HEK293 (cell line): ENCODE measurements around the gene IL12B.
"Not testable (repeated sequence)": the region's sequence is repeated elsewhere in the genome, so short reads cannot be mapped to it uniquely, and the experiment has no call there.

Experiments used
- CTCF ChIP-seq: fragments of 450-650 bp; formaldehyde crosslinking; IDR thresholded peaks from 2 replicates; pipeline ENCODE4 v1.5.1; 2016; ENCODE audit warnings: missing biosample characterization, missing genetic modification characterization
- ZBTB11 ChIP-seq: fragments of 450-650 bp; formaldehyde crosslinking; conservative IDR thresholded peaks from 2 replicates; pipeline ENCODE4 v1.5.1; 2016; ENCODE audit warnings: low read depth, missing biosample characterization, missing genetic modification characterization
- ZNF202 ChIP-seq: fragments of 450-650 bp; formaldehyde crosslinking; IDR thresholded peaks from 2 replicates; pipeline ENCODE4 v1.5.1; 2016; ENCODE audit warnings: missing biosample characterization, missing genetic modification characterization, borderline replicate concordance
- TF ChIP-seq, protein P1 (sequence below): fragments of 450-650 bp; formaldehyde crosslinking; IDR thresholded peaks from 2 replicates; pipeline ENCODE4 v1.5.1; 2017; ENCODE audit warnings: missing biosample characterization, mild to moderate bottlenecking, missing genetic modification characterization, moderate library complexity
- TF ChIP-seq, protein P2 (sequence below): fragments of 450-650 bp; formaldehyde crosslinking; IDR thresholded peaks from 2 replicates; pipeline ENCODE4 v1.5.1; 2016; ENCODE audit warnings: missing biosample characterization, missing genetic modification characterization

DNA sequence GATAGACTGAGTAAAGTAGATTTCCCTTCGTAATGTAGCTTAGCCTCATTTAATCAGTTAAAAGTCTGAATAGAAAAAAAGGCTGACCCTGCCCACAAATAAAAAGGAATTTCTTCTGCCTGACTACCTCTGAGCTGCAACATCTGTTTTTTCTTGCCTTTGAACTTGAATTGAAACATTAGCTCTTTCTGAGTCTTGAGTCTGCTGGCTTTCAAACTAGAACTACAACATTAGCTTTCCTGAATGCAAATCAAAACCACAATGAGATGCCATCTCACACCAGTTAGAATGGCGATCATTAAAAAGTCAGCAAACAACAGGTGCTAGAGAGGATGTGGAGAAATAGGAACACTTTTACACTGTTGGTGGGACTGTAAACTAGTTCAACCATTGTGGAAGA lies 19.9 kb upstream of the IL12B start:
- not testable (repeated sequence) for TF ChIP-seq ZBTB11, CTCF, ZNF202 (tag by site-specific recombination)
- TF ChIP-seq, protein P1, sequence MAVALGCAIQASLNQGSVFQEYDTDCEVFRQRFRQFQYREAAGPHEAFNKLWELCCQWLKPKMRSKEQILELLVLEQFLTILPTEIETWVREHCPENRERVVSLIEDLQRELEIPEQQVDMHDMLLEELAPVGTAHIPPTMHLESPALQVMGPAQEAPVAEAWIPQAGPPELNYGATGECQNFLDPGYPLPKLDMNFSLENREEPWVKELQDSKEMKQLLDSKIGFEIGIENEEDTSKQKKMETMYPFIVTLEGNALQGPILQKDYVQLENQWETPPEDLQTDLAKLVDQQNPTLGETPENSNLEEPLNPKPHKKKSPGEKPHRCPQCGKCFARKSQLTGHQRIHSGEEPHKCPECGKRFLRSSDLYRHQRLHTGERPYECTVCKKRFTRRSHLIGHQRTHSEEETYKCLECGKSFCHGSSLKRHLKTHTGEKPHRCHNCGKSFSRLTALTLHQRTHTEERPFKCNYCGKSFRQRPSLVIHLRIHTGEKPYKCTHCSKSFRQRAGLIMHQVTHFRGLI (tag by site-specific recombination): not testable (repeated sequence)
- TF ChIP-seq, protein P2, sequence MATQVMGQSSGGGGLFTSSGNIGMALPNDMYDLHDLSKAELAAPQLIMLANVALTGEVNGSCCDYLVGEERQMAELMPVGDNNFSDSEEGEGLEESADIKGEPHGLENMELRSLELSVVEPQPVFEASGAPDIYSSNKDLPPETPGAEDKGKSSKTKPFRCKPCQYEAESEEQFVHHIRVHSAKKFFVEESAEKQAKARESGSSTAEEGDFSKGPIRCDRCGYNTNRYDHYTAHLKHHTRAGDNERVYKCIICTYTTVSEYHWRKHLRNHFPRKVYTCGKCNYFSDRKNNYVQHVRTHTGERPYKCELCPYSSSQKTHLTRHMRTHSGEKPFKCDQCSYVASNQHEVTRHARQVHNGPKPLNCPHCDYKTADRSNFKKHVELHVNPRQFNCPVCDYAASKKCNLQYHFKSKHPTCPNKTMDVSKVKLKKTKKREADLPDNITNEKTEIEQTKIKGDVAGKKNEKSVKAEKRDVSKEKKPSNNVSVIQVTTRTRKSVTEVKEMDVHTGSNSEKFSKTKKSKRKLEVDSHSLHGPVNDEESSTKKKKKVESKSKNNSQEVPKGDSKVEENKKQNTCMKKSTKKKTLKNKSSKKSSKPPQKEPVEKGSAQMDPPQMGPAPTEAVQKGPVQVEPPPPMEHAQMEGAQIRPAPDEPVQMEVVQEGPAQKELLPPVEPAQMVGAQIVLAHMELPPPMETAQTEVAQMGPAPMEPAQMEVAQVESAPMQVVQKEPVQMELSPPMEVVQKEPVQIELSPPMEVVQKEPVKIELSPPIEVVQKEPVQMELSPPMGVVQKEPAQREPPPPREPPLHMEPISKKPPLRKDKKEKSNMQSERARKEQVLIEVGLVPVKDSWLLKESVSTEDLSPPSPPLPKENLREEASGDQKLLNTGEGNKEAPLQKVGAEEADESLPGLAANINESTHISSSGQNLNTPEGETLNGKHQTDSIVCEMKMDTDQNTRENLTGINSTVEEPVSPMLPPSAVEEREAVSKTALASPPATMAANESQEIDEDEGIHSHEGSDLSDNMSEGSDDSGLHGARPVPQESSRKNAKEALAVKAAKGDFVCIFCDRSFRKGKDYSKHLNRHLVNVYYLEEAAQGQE (tag by site-specific recombination): not testable (repeated sequence)
